H9 (cell line): ENCODE results near the gene CDS2. TPM values are rescaled to one million over a fixed set of nuclear protein-coding genes. Genes with fewer than 3 reads are reported as not detected.

ENCODE experiments used
- DNase-seq: peaks from one replicate; pipeline ENCODE4 v3.0.0-alpha.2; 2017
- H2AFZ ChIP-seq: one replicate; pipeline ENCODE4 v1.6.1; 2013; ENCODE audit warnings: mild to moderate bottlenecking, low read length, control low read depth, moderate library complexity
- H2AK5ac ChIP-seq: 2 replicates; pipeline ENCODE4 v1.6.1; 2013; ENCODE audit warnings: low read length, control low read depth, mixed read lengths; ENCODE audit not compliant: insufficient read length
- H2BK120ac ChIP-seq: one replicate; pipeline ENCODE4 v1.6.1; 2013; ENCODE audit warnings: low read depth, mild to moderate bottlenecking, low read length, control low read depth, inconsistent platforms; ENCODE audit not compliant: poor library complexity, severe bottlenecking
- H2BK12ac ChIP-seq: 2 replicates; pipeline ENCODE4 v1.6.1; 2013; ENCODE audit warnings: low read length, control low read depth, mixed read lengths, low read depth; ENCODE audit not compliant: insufficient read length
- H2BK15ac ChIP-seq: 2 replicates; pipeline ENCODE4 v1.6.1; 2013; ENCODE audit warnings: low read depth, low read length, control low read depth
- H2BK20ac ChIP-seq: one replicate; pipeline ENCODE4 v1.6.1; 2013; ENCODE audit warnings: low read depth, mild to moderate bottlenecking, low read length, control low read depth, inconsistent platforms; ENCODE audit not compliant: poor library complexity, severe bottlenecking
- H2BK5ac ChIP-seq: 2 replicates; pipeline ENCODE4 v1.6.1; 2013; ENCODE audit warnings: low read length, control low read depth, mixed read lengths; ENCODE audit not compliant: insufficient read length
- H3K14ac ChIP-seq: 2 replicates; pipeline ENCODE4 v1.6.1; 2013; ENCODE audit warnings: low read length, control low read depth; ENCODE audit not compliant: insufficient read depth
- H3K18ac ChIP-seq: 2 replicates; pipeline ENCODE4 v1.6.1; 2013; ENCODE audit warnings: low read depth, mild to moderate bottlenecking, mixed read lengths, low read length, control low read depth; ENCODE audit not compliant: insufficient read length
- H3K23ac ChIP-seq: 2 replicates; pipeline ENCODE4 v1.6.1; 2013; ENCODE audit warnings: low read length, control low read depth, mixed read lengths, low read depth; ENCODE audit not compliant: insufficient read length
- H3K23me2 ChIP-seq: 2 replicates; pipeline ENCODE4 v1.6.1; 2013; ENCODE audit warnings: low read depth, mild to moderate bottlenecking, mixed read lengths, low read length, control low read depth; ENCODE audit not compliant: insufficient read length, poor library complexity, severe bottlenecking
- H3K27ac ChIP-seq: 2 replicates; pipeline ENCODE4 v1.5.1; 2013; ENCODE audit warnings: low read length, control low read depth, mixed read lengths, low read depth; ENCODE audit not compliant: insufficient read length
- H3K27me3 ChIP-seq: 2 replicates; pipeline ENCODE4 v1.6.1; 2013; ENCODE audit warnings: low read length, control low read depth, inconsistent platforms; ENCODE audit not compliant: insufficient read depth
- H3K4ac ChIP-seq: 2 replicates; pipeline ENCODE4 v1.6.1; 2013; ENCODE audit warnings: low read depth, mild to moderate bottlenecking, control low read depth, inconsistent platforms, low read length, moderate library complexity
- H3K4me1 ChIP-seq: 2 replicates; pipeline ENCODE4 v1.6.1; 2013; ENCODE audit warnings: low read length, control low read depth, inconsistent platforms; ENCODE audit not compliant: insufficient read depth
- H3K4me2 ChIP-seq: 2 replicates; pipeline ENCODE4 v1.6.1; 2013; ENCODE audit warnings: low read length, control low read depth, mixed read lengths; ENCODE audit not compliant: insufficient read length, insufficient read depth
- H3K56ac ChIP-seq: 2 replicates; pipeline ENCODE4 v1.6.1; 2013; ENCODE audit warnings: low read depth, mild to moderate bottlenecking, mixed read lengths, low read length, control low read depth; ENCODE audit not compliant: insufficient read length
- H3K79me1 ChIP-seq: 2 replicates; pipeline ENCODE4 v1.6.1; 2013; ENCODE audit warnings: low read depth, mild to moderate bottlenecking, moderate library complexity, low read length, control low read depth, inconsistent platforms; ENCODE audit not compliant: insufficient read depth, poor library complexity, severe bottlenecking
- H3K79me2 ChIP-seq: 2 replicates; pipeline ENCODE4 v1.6.1; 2013; ENCODE audit warnings: low read length, control low read depth, inconsistent platforms; ENCODE audit not compliant: insufficient read depth
- H3K9ac ChIP-seq: 2 replicates; pipeline ENCODE4 v1.6.1; 2013; ENCODE audit warnings: low read length, control low read depth, mixed read lengths; ENCODE audit not compliant: insufficient read length; ENCODE audit errors: extremely low read depth
- H3K9me3 ChIP-seq: one replicate; pipeline ENCODE4 v1.6.1; 2013; ENCODE audit warnings: low read depth, low read length, inconsistent platforms; ENCODE audit not compliant: control insufficient read depth
- H3T11ph ChIP-seq: one replicate; pipeline ENCODE4 v1.6.1; 2013; ENCODE audit warnings: mild to moderate bottlenecking, low read length, control low read depth, inconsistent platforms
- H4K20me1 ChIP-seq: one replicate; pipeline ENCODE4 v1.6.1; 2013; ENCODE audit not compliant: control insufficient read depth, insufficient read length, insufficient read depth
- H4K5ac ChIP-seq: 2 replicates; pipeline ENCODE4 v1.6.1; 2013; ENCODE audit warnings: low read depth, mild to moderate bottlenecking, mixed read lengths, low read length, control low read depth; ENCODE audit not compliant: insufficient read length
- H4K8ac ChIP-seq: replicated peaks from 2 replicates; pipeline ENCODE4 v1.6.1; 2013; ENCODE audit warnings: low read length, control low read depth, mixed read lengths, low read depth; ENCODE audit not compliant: insufficient read length
- H4K91ac ChIP-seq: 2 replicates; pipeline ENCODE4 v1.6.1; 2013; ENCODE audit warnings: low read depth, mild to moderate bottlenecking, moderate library complexity, mixed read lengths, low read length, control low read depth; ENCODE audit not compliant: insufficient read length
- H3K27ac Mint-ChIP-seq, 3 experiments: 2 replicates in 2 of 3; 3 replicates in 1 of 3; pipeline ENCODE4 v1.8.0; 2020 to 2021; ENCODE audit warnings: mixed read lengths in 3 of 3, mild to moderate bottlenecking in 1 of 3, moderate library complexity in 1 of 3
- H3K27me3 Mint-ChIP-seq: 2 replicates; pipeline ENCODE4 v1.8.0; 2021; ENCODE audit warnings: low read depth, mild to moderate bottlenecking, moderate library complexity, mixed read lengths
- H3K36me3 Mint-ChIP-seq, 3 experiments: 2 replicates in 2 of 3; 3 replicates in 1 of 3; pipeline ENCODE4 v1.8.0; 2020 to 2021; ENCODE audit warnings: low read depth in 3 of 3, mixed read lengths in 3 of 3; ENCODE audit not compliant: insufficient read depth in 1 of 3
- H3K4me1 Mint-ChIP-seq, 2 experiments: 2 replicates each; pipeline ENCODE4 v1.8.0; 2020; ENCODE audit warnings: mixed read lengths in 2 of 2
- H3K4me3 Mint-ChIP-seq, 2 experiments: 2 replicates in 1 of 2; 3 replicates in 1 of 2; pipeline ENCODE4 v1.8.0; 2020 to 2021; ENCODE audit warnings: mild to moderate bottlenecking in 2 of 2, mixed read lengths in 2 of 2, moderate library complexity in 1 of 2
- H3K9me3 Mint-ChIP-seq, 2 experiments: 2 replicates in 1 of 2; 3 replicates in 1 of 2; pipeline ENCODE4 v1.8.0; 2020; ENCODE audit warnings: mild to moderate bottlenecking in 2 of 2, mixed read lengths in 2 of 2, moderate library complexity in 1 of 2
- CTCF ChIP-seq: fragments of 200-600 bp; sonication (generic); conservative IDR thresholded peaks from 3 replicates; pipeline ENCODE4 v1.8.0; 2021; ENCODE audit warnings: antibody characterized with exemption, mild to moderate bottlenecking
- WGBS: extraction: QIAGEN DNeasy Blood & Tissue Kit; methylation state at CpG from one replicate; pipeline ENCODE4 v1.1.7; 2013; ENCODE audit warnings: missing lambda C conversion rate, low lambda C conversion rate, mixed read lengths; ENCODE audit not compliant: insufficient read length; ENCODE audit errors: extremely low coverage; 5-methylcytosine and 5-hydroxymethylcytosine counted together
- total RNA-seq: library from RNA; stranded (reverse); gene quantifications from 2 replicates; pipeline ENCODE4 v1.2.1, GENCODE V29; 2021

The CDS2 gene
- total RNA-seq, 1 experiment from 2014 or later, result 63.2 TPM

GRCh38 chr20:5119435-5120184 is 7.2 kb upstream of the CDS2 start, which contains the start of gene PCNA:
Gene PCNA, minus strand, starts transcription at chr20:5119958. Its CDS starts 160 bp downstream, at chr20:5119798.
- peak within 1 kb of the TSS; percentile 46 for H3T11ph ChIP-seq
- Mint-ChIP-seq H3K4me1 (peaks cover 29 to 30% of the 10 kb centered on the region in 2 experiments), H3K36me3 (peaks cover 37 to 45% (median 44%) of the 10 kb centered on the region in 3 experiments), H3K27ac (peak within 1 kb of the TSS; percentile 99 to 100 (median 99)), H3K27me3 (no peaks in the 10 kb centered on the region), H3K9me3 (no peaks in the 10 kb centered on the region; a peak in 1 of 5 replicates), H3K4me3 (peak within 1 kb of the TSS; percentile 98)
- H2AFZ ChIP-seq, result no peak within 1 kb of the TSS
- peaks cover 22% of the 10 kb centered on the region; the same call in 1 of the 2 replicates for H3K79me2 ChIP-seq
- peak within 1 kb of the TSS; percentile 95 for H2BK5ac ChIP-seq
- H3K4ac ChIP-seq, result peak within 1 kb of the TSS; percentile 60; the same call in 1 of the 2 replicates
- H3K14ac ChIP-seq, result peak within 1 kb of the TSS; percentile 99
- peak within 1 kb of the TSS; percentile 6 for H2AK5ac ChIP-seq
- no peaks in the 10 kb centered on the region for H3K27me3 ChIP-seq
- no peak within 1 kb of the TSS for H2BK20ac ChIP-seq
- no peak for TF ChIP-seq CTCF
- DNase-seq, result peak; percentile 98
- WGBS, result no CpG with 5 or more reads among the region's 71 CpGs
- peak within 1 kb of the TSS; percentile 97 for H3K18ac ChIP-seq
- no peaks in the 10 kb centered on the region for H3K4me1 ChIP-seq
- no peaks in the 10 kb centered on the region for H4K20me1 ChIP-seq
- H3K23ac ChIP-seq, result peak within 1 kb of the TSS; percentile 11
- H4K8ac ChIP-seq, result no peak within 1 kb of the TSS
- H4K5ac ChIP-seq, result peak within 1 kb of the TSS; percentile 99
- peak within 1 kb of the TSS; percentile 99 for H3K9ac ChIP-seq
- H2BK120ac ChIP-seq, result peak within 1 kb of the TSS; percentile 65
- no peak within 1 kb of the TSS for H2BK15ac ChIP-seq
- H3K56ac ChIP-seq, result peak within 1 kb of the TSS; percentile 93
- H4K91ac ChIP-seq, result peak within 1 kb of the TSS; percentile 60
- peak within 1 kb of the TSS; percentile 74 for H3K4me2 ChIP-seq
- H3K79me1 ChIP-seq, result no peaks in the 10 kb centered on the region
- peak within 1 kb of the TSS; percentile 80 for H3K27ac ChIP-seq
- peaks cover 6% of the 10 kb centered on the region for H3K23me2 ChIP-seq
- no peak within 1 kb of the TSS for H2BK12ac ChIP-seq
- H3K9me3 ChIP-seq, result no peaks in the 10 kb centered on the region
